Measurements from ENCODE around the gene RRN3.
A peak's percentile ranks its signal among the peaks of the same experiment; 100 is the strongest.
"Not testable (repeated sequence)": the region's sequence is repeated elsewhere in the genome, so short reads cannot be mapped to it uniquely, and the experiment has no call there.

The RRN3 gene

GRCh38 chr16:15093955-15094827 is at the start of gene RRN3:
Gene RRN3, minus strand, starts transcription at chr16:15094272. Its CDS starts 39 bp downstream, at chr16:15094233.
- peak; percentile 87 for DNase-seq

DNA sequence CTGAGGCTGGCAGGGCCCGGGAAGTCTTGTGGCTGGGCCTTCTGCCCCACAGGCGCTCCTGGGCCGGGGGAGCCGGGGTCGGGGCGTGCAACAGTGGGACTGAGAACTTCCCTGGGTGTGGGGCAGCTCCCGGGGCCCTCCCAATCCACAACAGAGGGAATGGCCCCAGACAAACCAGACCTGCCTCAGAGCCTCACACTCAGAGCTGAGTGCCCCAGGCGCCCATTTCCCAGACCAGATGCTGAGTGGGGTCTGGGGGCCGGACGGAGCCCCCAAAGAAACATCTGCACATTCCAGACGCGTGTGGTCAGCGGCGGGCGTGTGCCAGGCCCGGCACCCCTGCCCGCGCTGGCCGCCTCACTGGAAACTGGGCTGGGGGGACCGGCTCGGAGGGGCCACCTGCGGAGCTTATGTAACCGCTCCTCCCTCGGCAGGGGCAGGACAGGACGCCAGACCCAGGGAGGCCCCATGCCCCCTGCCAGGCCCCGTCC is 49.6 kb upstream of the RRN3 start:
- not testable (repeated sequence) for DNase-seq

DNA sequence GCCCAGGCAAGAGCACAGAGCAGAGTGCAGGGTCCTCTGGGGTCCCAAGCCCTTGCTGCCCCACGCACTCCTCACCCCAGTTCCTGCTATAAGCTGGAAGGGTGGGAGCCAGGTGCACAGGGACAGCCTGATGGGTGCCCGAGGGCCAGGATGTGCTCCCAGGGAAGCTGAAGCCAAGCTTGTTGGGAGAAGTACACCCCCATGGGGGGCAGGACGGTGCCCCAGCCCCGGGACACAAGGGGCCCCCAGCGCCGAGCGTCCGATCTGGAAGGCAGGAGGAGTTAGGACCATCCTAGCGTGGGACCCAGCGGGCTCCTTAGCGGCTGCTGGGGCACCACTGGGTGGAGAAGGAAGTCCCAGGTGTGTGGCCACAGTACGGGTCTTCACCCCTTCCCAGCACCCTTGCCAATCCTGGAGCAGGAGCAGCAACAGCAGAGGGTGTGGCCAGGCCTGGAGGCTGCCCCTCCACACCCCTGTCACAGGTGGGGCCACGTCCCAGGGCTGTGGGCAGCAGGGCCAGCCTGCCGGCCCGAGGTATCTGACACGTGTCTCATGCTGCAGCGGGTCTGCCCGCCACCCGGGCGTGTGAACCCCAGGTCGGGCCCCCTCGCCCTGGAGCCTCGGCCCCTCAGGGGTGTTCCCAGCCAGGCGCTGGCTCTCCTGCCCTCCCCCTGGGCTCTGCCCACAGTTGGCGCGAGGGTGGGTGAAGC is 49.0 kb upstream of the RRN3 start:
- not testable (repeated sequence) for DNase-seq

- not testable (repeated sequence) for DNase-seq
Measured at GRCh38 chr16:15142107-15142890, 48.2 kb upstream of the RRN3 start.

GRCh38 chr16:15141586-15141985 is 47.5 kb upstream of the RRN3 start:
- DNase-seq, result no peak

GRCh38 chr16:15140444-15141365 is 46.6 kb upstream of the RRN3 start:
- not testable (repeated sequence) for DNase-seq

DNA sequence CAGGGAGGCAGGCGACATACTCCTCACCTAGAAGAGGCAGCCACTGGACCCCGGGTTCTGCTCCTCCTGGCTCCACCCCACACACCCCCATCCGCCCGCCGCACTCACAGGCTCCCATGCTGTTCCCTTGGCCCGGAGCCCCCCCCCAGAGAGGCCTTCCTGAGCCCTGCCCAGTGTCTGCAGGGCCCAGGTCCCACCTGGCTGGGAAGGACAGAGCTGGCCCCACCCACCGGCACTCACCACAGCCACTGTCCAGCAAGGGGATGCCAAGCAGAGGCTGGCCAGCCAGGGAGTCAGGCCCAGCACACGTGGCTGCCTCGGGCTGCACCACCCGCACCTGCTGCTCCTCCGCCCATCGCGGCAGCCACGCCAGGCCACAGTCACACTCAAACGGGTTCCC is 43.4 kb upstream of the RRN3 start:
- DNase-seq, result not testable (repeated sequence)

DNA sequence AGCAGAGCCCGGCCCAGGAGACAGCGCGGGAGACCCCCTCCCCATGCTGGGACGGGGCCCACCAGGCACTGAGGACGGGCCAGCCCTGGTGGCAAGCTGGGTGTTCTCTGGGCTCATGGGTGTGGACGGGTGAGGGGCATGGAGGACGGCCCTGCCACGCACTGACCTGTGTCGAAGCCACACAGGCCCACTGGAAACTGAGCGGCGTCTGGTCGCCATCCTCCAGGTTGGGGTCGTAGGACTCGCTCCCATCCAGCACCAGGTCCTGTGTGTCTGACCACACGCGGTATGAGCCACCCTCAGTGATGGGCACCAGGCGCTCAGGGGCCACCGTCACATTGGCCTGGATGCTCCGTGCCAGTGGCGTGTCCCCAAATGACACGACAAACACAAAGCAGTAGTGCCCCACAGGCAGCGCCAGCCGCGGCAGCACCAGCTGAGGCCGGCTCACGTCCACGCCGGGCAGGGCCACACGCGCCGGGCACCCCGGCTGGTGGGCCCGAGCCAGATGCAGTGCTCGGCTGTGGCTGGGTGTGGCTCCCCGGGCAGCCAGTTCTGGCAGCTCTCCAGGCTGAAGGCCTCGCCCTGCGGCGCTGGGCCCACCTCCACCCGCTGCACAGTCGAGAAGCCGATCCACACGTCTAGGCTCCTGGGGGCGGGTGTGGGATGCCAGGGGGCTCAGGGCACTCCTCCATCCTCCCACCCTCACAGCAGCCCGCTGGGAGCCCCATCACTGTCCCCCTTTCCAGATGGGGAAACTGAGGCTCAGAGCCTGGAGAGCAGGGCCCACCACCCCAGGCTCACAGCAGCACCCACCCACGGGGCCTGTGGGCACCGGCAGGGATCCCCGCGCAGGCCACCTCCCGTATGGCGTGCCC is 41.6 kb upstream of the RRN3 start:
- DNase-seq, result not testable (repeated sequence)

DNA sequence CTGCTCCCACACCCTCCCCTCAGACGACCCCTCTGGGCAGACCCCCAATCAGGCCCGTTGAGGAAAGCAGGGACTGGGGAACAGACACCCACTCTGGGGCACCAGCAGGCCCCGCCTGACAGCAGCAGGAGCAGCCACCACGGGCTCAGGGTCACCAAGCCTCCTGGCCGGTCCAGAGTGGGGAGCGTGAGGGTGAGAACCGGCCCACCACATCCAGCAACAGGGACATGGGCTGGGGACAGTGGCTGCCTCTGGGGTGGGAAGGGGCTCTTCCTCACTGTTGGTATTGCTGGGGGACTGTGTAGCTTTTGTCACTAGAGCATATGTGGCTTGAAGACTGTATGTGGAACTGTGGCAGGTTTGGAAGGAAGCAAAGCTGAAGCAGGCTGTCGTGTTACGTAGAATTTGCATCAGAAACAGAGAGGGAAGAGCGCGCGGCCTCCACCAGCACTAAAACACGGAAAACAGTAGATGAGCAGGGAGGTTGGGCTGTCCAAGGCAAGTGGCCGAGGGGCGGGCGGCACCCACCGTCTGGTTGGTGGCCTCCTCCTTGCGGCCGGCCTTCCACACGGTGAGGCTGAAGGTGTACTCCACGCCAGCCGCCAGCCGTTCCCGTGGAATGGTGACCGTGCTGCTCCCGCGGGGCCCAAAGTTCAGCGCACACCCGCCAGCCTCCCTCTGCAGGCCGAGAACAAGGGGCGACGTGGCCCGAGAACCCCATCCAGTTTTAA is 40.8 kb upstream of the RRN3 start:
- not testable (repeated sequence) for DNase-seq

GRCh38 chr16:15133554-15133953 is 39.5 kb upstream of the RRN3 start:
- DNase-seq, result not testable (repeated sequence)

DNA sequence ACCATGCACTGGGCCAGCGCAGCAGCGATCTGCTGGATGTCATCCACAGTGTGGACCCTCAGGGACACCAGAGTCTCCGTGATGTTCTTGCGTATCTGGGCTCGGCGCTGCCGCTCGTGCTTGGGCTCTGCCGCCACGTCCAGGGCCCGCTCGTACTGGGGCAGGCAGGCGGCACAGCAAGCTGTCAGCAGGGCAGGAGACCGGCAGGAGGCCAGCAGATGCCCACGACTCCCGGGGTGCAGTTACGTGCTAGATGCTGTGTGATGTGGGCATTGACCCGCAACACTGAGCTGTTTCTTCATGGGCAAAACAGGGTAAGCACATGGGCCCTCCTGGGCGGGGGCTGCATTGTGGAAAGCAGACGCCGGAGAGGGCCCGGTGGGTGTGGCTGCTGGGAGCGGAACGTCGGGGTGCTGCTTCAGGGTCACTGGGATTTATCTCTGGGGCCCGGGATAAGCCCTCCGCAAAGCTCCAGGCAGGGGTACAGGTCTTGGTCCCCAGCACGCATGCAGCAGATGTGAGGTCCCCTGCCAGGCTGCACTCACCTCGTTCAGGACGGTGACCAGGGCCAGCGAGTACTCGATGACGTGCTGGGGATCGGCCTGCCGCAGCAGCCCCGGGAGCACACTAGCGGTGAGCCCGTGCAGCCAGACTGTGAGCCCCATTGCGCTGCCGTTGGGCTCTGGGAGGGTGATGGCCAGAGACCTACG is 38.8 kb upstream of the RRN3 start:
- DNase-seq, result not testable (repeated sequence)

DNA sequence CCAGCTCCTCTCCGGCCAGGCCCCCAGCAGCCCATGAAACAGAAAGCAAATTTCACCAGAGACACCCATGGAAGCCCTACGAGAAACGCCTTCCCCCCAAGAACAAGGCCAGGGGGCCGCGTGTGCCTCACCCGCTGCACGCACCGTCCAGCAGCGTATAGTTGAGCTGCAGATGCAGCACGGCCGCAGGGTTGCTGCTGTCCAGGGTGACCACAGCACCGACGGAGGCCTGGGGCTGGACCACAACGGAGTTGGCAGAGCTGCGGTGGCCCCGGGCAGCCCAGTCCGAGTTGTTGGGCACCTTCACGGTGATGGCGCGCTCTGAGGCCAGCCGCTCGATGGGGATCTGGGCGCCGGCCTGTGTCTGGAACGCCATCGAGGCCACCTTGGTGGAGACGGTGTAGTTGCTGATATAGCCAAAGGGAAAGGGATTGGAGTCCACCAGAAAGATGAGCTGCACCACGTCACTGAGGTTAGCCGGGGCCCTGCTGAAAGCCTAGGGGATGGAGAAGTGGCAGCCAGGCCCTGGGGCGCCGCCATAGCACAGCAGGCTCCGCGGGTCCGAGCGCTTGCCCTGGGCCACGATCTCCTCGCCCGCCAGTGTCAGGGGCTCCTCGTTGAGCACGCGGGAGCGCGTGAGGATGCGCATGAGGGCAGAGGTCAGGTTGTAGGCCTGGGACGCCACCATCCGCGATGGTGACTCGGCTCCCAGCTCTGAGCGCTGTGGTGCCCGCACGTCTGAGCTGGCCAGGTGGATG is 37.0 kb upstream of the RRN3 start:
- not testable (repeated sequence) for DNase-seq

DNA sequence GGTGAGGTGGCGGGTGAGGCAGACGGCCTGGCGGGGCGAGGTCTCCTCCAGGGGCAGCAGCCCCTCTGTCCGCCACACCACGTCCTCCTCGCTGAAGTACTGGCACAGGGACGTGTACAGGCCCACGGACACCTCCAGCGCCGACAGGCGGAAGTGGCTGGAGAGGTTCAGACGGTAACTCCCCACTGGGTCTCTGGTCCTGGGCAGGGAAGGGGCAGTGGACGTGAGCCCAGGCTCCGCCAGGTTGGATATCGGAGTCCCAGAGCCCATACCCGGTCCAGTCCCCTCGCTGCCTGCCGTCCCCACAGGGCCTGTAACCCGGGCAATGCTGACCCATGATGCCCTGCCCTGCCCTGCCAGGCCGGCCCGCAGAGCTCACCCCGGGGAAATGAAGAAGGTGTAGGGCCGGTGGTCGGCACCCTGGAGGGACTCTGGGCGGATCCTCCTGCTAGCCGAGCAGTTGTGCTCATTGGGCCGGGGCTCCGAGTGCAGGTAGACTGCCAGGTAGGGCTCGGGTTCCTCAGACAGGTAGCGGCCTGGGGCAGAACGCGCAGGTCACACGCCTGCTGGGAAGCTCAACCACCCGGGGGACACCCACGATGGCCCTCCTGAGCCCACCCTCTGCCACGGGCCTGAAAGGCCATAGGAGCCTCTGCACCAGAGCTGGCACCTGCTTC is 36.3 kb upstream of the RRN3 start:
- not testable (repeated sequence) for DNase-seq

DNA sequence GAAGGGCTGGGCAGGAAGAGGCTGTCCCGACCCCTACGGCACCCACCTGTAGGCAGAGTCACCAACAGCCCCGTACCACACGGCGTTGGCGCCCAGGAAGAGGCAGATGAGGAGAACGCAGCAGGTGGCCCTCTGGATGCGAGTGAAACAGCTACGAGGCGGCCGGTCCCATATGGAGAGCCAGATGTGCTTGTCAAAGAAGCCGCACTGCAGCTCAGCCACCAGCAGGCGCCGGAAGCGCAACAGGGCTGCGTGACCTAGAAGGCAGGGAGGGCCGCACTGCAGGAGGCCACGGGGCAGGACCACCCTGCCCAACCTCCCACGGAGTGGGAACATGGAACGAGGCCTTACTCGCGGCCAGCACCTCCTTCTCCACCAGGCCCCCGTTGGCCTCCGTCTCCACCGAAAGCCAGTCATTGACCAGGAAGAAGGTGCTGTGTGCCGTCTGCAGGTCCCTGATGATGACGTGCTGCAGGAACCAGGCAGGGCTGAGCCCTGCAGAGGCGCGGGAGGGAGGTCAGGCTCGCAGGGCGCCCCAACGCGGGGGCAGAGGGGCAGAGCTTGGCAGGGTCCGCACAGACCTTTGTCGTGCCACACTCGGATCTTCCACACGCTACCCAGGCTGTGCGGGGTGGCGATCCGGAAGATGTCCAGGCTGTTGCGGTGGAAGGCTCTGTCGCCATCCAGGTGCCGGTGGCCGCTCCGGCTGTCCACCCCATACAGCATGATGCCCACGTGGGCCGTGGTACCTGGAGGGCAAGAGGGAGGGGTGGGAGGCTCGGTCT is 33.8 kb upstream of the RRN3 start:
- not testable (repeated sequence) for DNase-seq

GRCh38 chr16:15100372-15100987 is 6.4 kb upstream of the RRN3 start:
- not testable (repeated sequence) for DNase-seq

DNA sequence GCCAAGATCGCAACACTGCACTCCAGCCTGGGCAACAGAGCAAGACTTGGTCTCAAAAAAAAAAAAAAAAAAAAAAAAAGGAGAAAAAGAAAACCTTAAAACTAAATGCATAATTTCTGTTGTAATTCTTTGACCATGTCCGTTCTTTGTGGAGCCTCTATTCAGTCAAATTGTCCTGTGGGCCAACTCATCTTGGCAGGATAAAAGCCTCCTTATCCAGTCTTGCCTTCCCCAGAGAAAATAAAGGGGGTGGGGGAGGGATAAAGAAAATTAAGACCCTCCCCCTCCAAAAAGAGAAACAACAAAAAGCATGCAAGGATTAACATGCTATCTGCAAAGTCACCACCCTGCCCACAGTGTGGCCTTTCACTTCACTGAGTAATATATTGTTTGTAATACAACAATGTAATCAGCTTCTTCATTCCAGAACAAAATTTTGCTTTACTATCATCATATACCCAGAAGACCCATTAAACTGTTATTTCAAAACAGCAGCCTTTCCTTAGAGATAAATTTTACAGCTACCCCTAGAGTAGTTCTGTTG is 5.4 kb upstream of the RRN3 start:
- DNase-seq, result not testable (repeated sequence)
